IPS-15b (cell line): ENCODE results near the gene INTS2.

Source experiments
- H3K27me3 ChIP-seq: one replicate; pipeline ENCODE4 v1.6.1; 2013; ENCODE audit warnings: low read length; ENCODE audit not compliant: control insufficient read depth, insufficient read depth
- H3K36me3 ChIP-seq: one replicate; pipeline ENCODE4 v1.6.1; 2013; ENCODE audit warnings: low read length; ENCODE audit not compliant: control insufficient read depth, insufficient read depth
- H3K4me1 ChIP-seq: one replicate; pipeline ENCODE4 v1.6.1; 2013; ENCODE audit warnings: mild to moderate bottlenecking, low read length; ENCODE audit not compliant: control insufficient read depth, insufficient read depth
- H3K4me3 ChIP-seq: one replicate; pipeline ENCODE4 v1.5.1; 2013; ENCODE audit warnings: low read depth, low read length
- H3K9ac ChIP-seq: one replicate; pipeline ENCODE4 v1.6.1; 2013; ENCODE audit warnings: low read depth, mild to moderate bottlenecking, low read length
- H3K9me3 ChIP-seq: one replicate; pipeline ENCODE4 v1.6.1; 2013; ENCODE audit warnings: mild to moderate bottlenecking, low read length; ENCODE audit not compliant: control insufficient read depth, insufficient read depth

INTS2 gene

DNA sequence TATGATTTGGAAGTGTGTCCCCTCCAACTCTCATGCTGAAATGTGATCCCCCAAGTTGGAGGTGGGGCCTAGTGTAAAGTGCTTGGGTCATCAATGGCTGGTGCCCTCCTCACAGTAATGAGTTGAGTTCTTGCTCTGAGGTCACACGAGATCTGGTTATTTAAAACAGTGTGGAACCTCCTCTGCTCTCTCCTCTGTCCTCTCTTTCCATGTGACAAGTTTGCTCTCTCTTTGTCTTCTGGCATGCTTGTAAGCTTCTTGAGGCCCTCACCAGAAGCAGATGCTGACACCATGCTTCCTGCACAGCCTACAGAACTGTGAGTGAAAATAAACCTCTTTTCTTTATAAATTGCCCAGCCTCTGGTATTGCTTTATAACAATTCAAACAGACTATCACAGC lies 84.3 kb downstream of the INTS2 start:
- Histone ChIP-seq H3K9ac (no peak overlapping the region), H3K4me1 (no peaks in the 10 kb centered on the region), H3K36me3 (peaks cover 12% of the 10 kb centered on the region)

DNA sequence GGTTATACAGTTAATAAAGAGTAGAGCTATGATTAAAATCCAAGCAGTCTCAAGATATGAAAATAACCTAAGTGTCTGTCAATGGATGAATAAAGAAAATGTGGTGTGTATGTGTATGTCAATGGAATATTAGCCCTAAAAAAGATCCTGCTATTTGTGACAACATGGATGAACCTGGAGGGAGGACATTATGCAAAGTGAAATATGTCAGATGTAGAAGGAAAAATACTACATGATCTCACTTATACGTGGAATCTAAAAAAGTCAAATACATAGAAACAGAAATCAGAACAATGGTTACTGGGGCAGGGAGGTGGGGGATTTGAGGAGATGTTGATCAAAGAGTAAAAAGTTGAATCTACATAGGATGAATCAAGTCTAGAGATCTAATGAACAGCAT lies 84.9 kb downstream of the INTS2 start:
- H3K9me3 ChIP-seq = no peaks in the 10 kb centered on the region
- H3K27me3 ChIP-seq = no peaks in the 10 kb centered on the region
- H3K4me1 ChIP-seq = no peaks in the 10 kb centered on the region
- H3K36me3 ChIP-seq = peaks cover 12% of the 10 kb centered on the region
- no peak overlapping the region for H3K4me3 ChIP-seq
- H3K9ac ChIP-seq = no peak overlapping the region

More for the DNA sequence above, 84.3 kb downstream of the INTS2 start:
- Histone ChIP-seq H3K9me3 (no peaks in the 10 kb centered on the region), H3K27me3 (no peaks in the 10 kb centered on the region), H3K4me3 (no peak overlapping the region)

DNA sequence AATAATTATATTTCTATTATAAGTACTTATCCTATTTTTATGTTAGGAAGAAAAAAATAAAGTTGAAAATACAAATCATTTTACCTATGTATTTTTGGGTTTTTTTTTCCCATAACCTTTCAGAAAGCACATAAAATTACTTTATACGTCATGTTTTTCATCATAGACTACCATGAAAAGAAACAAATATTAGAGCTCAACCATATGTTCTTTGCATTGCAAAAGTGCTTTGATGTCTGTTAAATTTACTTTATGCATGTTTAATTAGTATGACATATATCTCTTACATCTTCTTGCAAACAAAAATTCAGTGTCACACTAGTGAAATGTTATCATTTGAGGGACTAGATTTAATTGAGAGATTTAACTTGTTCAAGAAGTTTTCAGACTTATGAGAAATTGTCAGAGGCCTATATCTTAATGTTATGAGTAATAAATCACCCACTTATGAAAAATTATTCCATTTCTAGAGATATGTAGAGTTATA lies 88.4 kb downstream of the INTS2 start:
- H3K36me3 ChIP-seq = peaks cover 9% of the 10 kb centered on the region
- no peaks in the 10 kb centered on the region for H3K27me3 ChIP-seq
- H3K9ac ChIP-seq = no peak overlapping the region
- no peak overlapping the region for H3K4me3 ChIP-seq
- no peaks in the 10 kb centered on the region for H3K4me1 ChIP-seq
- H3K9me3 ChIP-seq = no peaks in the 10 kb centered on the region

DNA sequence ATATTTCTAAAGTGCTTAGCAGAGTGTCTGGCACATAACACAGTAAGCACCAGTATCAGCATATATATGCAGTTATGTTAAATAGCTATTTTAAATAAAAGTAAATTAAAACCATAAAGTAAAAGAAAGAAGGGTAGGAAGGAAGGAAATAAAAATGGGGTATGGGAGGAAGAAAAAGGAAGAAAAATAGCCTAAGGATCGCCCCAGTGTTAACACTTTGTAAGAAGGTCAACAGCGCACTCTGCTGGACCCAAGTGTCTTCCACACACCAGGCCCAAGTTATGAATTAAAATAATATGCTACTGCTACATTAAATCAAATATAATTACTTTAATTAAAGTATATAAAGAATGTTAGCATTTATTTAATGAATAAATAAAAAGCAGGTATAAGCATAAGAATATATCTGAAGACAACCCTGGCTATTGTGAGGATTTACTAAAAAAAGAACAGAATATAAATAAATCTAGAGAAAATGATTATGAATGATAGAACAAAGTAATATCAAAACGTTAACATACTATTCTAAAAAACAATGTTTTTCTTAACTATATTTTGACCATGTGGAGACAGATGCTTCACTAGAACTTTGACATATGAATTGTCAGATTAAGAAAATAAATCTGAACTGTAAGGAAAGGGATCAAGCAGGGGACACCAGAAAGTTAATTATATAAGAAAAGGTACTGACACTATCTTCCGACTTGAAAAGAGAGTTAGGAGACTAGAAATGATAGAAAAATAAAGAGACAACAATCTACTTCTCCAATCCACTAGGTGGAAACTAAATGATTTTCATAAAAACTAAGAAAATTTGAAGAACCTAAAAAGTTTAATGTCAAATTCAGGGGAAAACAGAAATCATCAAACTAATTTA lies 90.4 kb downstream of the INTS2 start:
- no peaks in the 10 kb centered on the region for H3K4me1 ChIP-seq
- H3K9me3 ChIP-seq = no peaks in the 10 kb centered on the region
- peaks cover 4% of the 10 kb centered on the region for H3K36me3 ChIP-seq
- H3K9ac ChIP-seq = no peak overlapping the region
- H3K27me3 ChIP-seq = no peaks in the 10 kb centered on the region
- no peak overlapping the region for H3K4me3 ChIP-seq

DNA sequence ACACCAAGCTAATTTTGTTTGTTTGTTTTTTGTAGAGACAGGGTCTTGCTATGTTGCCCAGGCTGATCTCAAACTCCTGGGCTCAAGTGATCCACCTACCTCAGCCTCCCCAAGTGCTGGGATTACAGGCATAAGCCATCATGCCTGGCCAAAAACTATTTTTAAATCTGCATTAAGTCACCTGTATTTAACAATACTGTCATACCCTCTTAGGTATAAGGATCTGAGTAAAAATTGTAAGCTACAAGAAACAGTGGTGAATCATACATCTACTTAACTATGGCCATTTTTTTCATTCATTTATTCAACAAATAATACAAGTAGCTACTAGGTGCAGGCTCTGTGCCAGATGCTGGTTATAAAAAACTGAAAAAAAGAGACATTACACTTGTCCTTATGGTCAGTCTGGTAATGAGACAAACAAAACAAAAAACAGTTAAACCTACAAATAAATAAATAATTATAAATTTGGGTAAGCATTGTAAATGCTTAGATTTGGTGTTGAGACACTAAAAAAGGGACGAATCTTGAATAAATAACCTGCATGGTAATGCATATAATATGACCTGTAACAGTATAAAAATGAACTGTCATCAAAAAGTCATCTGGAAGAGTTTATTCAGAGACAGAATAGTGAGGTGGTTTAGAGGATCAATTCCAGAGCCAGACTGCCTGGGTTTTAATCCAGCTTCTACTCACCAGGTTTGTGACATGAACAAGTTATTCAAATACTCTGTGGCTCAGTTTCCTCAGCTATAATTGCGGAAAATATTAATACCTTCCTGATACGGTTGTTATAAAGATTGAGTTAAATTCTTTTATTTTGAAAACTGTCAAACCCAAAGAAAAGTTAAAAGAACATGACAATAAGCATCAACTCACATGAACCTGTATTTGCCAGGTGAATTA lies 91.3 kb downstream of the INTS2 start:
- Histone ChIP-seq H3K36me3 (no peaks in the 10 kb centered on the region), H3K4me1 (no peaks in the 10 kb centered on the region)

DNA sequence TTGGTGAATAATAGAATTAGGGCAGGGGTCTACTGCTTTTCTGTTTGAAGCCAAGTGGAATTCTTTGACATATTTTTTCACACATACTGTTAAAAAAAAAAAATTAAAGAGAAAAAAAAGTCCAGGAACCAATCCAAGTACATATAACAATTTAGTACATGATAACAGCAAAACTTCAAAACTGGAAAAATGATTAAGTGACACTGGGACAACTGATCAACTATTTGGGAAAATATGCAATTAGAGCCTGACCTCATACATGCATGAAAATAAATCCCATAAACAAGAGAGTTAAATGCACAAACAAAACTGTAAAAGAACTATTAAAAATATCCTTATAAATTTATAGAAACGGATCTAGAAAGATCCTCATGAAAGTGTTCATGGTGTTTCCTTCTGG lies 92.2 kb downstream of the INTS2 start:
- H3K9me3 ChIP-seq = no peaks in the 10 kb centered on the region
- no peaks in the 10 kb centered on the region for H3K27me3 ChIP-seq
- H3K36me3 ChIP-seq = no peaks in the 10 kb centered on the region
- H3K4me1 ChIP-seq = no peaks in the 10 kb centered on the region
- H3K4me3 ChIP-seq = no peak overlapping the region
- no peak overlapping the region for H3K9ac ChIP-seq

More for the DNA sequence above, 91.3 kb downstream of the INTS2 start:
- no peaks in the 10 kb centered on the region for H3K9me3 ChIP-seq
- no peaks in the 10 kb centered on the region for H3K27me3 ChIP-seq
- H3K9ac ChIP-seq = no peak overlapping the region
- H3K4me3 ChIP-seq = no peak overlapping the region

DNA sequence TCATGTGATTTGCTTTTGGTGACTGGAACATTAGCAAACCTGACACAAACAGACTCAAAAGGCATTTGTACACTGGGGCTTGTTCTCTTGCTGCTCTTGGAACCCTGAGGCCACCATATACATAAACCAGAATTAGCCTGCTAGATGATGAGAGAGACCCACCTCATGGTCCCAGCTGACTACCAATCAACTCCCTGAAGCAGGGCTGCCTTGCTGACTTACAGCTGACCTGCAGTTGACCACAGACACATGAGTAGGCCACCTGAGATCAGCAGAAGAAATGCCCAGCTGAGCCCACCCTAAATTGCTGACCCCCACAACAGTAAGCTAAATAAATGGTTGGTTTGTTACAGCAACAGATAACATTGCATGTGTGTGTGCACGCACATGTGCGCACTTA lies 93.2 kb downstream of the INTS2 start:
- no peak overlapping the region for H3K4me3 ChIP-seq
- no peaks in the 10 kb centered on the region for H3K27me3 ChIP-seq
- H3K9me3 ChIP-seq = no peaks in the 10 kb centered on the region
- H3K36me3 ChIP-seq = no peaks in the 10 kb centered on the region
- H3K4me1 ChIP-seq = no peaks in the 10 kb centered on the region
- no peak overlapping the region for H3K9ac ChIP-seq

DNA sequence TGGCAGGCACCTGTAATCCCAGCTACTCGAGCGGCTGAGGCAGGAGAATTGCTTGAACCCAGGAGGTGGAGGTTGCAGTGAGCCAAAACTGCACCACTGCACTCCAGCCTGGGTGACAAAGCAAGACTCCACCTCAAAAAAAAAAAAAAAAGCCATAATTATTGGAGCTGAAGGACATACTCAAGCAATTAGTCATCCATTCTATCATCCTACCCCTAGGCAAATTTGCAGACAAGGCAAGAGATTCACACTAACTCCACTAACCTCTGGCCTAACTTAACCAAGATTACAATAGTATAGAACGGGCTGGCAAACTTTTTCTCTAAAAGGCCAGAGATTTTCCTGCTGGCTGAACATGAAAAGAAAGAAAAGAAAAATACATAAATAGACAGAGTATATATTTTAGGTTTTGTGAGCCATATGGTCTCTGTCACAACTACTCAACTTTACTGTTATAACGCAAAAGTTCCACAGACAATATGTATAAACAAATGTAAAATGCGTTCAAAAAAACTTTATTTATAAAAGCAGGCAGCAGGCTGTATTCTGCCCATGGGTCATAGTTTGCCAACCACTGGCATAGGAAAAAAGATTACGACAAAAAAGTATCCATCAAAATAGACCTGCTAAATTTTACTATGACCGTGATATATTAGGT lies 94.1 kb downstream of the INTS2 start:
- Histone ChIP-seq H3K36me3 (no peaks in the 10 kb centered on the region), H3K9me3 (no peaks in the 10 kb centered on the region), H3K4me1 (no peaks in the 10 kb centered on the region), H3K27me3 (no peaks in the 10 kb centered on the region), H3K4me3 (no peak overlapping the region), H3K9ac (no peak overlapping the region)

DNA sequence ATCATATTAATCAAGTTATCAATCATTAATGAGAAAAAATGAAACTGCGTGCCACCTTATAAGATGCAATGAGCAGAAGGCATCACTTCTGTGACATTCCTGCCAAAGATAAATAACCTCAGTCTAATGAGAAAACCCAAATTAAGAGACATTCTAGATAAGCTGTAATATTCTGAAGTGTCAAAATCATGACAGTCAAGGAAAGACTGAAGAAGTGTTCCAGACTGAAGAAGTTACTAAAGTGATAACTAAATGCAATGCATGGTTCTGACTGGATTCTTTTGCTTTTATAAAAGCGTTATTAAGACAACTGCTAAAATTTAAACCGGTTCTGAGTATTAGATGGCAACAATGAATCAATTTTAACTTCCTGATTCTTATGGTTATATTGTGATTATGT lies 95.3 kb downstream of the INTS2 start:
- Histone ChIP-seq H3K9me3 (no peaks in the 10 kb centered on the region), H3K9ac (no peak overlapping the region), H3K36me3 (no peaks in the 10 kb centered on the region), H3K4me1 (no peaks in the 10 kb centered on the region), H3K4me3 (no peak overlapping the region), H3K27me3 (no peaks in the 10 kb centered on the region)

DNA sequence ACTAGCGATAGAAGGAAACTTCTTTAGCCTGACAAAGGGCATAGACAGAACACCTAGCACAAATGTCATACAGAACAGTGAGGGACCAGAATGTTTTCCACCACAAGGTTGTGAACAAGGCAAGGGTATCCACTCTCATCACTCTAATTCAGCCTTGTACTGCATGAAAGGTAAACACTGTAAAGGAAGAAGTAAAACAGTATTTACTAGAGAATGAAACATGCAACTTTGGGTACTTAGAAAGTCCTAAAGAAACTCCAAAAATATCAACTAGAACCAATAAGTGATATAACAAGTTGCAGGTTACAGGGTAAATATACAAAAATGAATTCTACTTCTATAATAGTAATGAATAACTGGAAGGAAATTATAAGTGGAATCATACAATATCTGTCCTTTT lies 96.7 kb downstream of the INTS2 start:
- Histone ChIP-seq H3K9me3 (no peaks in the 10 kb centered on the region), H3K4me3 (no peak overlapping the region), H3K4me1 (no peaks in the 10 kb centered on the region), H3K9ac (no peak overlapping the region), H3K36me3 (no peaks in the 10 kb centered on the region), H3K27me3 (no peaks in the 10 kb centered on the region)

DNA sequence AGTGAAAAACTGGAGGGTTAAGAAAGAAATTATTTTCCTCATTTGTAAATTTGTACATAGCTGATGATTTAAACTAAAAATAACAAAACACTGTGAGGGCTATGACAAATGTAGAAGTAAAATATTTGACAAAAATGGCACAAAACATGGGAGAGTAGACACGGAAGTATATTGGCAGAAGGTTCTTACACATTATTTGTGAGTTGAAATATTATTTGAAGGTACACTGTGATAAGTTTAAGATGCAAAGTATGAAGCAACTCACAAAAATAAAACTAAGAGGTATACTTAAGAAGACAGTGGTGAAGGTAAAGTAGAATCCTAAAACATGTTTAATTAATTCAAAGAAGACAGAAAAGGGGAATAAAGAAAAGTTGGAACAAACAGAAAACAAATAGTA lies 99.1 kb downstream of the INTS2 start:
- Histone ChIP-seq H3K36me3 (no peaks in the 10 kb centered on the region), H3K27me3 (no peaks in the 10 kb centered on the region)

More for the DNA sequence above, 99.1 kb downstream of the INTS2 start:
- Histone ChIP-seq H3K9me3 (no peaks in the 10 kb centered on the region), H3K4me3 (no peak overlapping the region), H3K4me1 (no peaks in the 10 kb centered on the region), H3K9ac (no peak overlapping the region)
